RWPE2 (cell line): Measurements from ENCODE around the gene SPACDR.

ENCODE experiments used
- ATAC-seq: fragments of 200-7000 bp; cut with Tn5 transposase; 3 replicates; pipeline ENCODE4 v1.9.1; 2021; ENCODE audit warnings: low read depth
- DNase-seq: peaks from one replicate; pipeline ENCODE4 v3.0.0-alpha.2; 2020; ENCODE audit warnings: low spot score
- H3K27ac ChIP-seq: fragments of 450-650 bp; 2 replicates; pipeline ENCODE4 v1.5.1; 2017; ENCODE audit warnings: mild to moderate bottlenecking; ENCODE audit not compliant: poor library complexity, severe bottlenecking
- H3K27me3 ChIP-seq: fragments of 250-450 bp; sonication (Bioruptor Pico); 2 replicates; pipeline ENCODE4 v1.5.1; 2021; ENCODE audit warnings: mild to moderate bottlenecking, moderate library complexity; ENCODE audit not compliant: insufficient read depth, poor library complexity, severe bottlenecking
- H3K36me3 ChIP-seq: fragments of 250-450 bp; sonication (Bioruptor Pico); 2 replicates; pipeline ENCODE4 v1.5.1; 2020; ENCODE audit warnings: low read depth, mild to moderate bottlenecking, moderate library complexity
- H3K4me1 ChIP-seq: fragments of 250-450 bp; sonication (Bioruptor Pico); 2 replicates; pipeline ENCODE4 v1.5.1; 2021; ENCODE audit warnings: mild to moderate bottlenecking, moderate library complexity; ENCODE audit not compliant: insufficient read depth, poor library complexity, severe bottlenecking
- H3K4me3 ChIP-seq: fragments of 250-450 bp; sonication (Bioruptor Pico); 2 replicates; pipeline ENCODE4 v1.5.1; 2021; ENCODE audit warnings: mild to moderate bottlenecking, moderate library complexity; ENCODE audit not compliant: severe bottlenecking
- H3K9me3 ChIP-seq: fragments of 250-450 bp; sonication (Bioruptor Pico); 2 replicates; pipeline ENCODE4 v1.5.1; 2021; ENCODE audit warnings: mild to moderate bottlenecking, moderate library complexity; ENCODE audit not compliant: severe bottlenecking
- TF ChIP-seq, protein P1 (sequence below): fragments of 450-650 bp; IDR thresholded peaks from one replicate; pipeline ENCODE4 v1.5.1; 2017; ENCODE audit warnings: mild to moderate bottlenecking, moderate library complexity; ENCODE audit not compliant: poor library complexity, severe bottlenecking

The SPACDR gene

DNA sequence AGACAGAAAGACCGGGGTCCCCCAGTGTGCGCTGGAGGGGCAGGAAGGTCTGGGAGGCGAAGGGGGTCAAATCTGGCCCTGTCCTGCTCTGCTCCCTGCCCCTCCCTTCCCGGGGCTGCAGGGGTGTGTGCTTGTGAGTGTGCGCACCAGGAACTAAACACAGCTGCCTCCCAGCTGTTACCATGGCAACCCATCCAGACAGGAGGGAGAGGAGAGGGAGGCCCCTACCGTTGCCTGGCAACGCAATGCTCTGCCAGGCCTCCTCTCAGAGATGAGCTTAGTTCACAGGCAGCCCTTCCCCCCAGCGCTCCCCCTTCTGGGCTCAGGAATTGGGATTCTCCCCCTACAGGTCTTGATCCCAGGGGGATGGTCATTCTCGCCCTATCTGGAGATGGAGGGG, 25.8 kb upstream of the SPACDR start:
- no peaks in the 10 kb centered on the region for H3K27me3 ChIP-seq
- TF ChIP-seq, protein P1, sequence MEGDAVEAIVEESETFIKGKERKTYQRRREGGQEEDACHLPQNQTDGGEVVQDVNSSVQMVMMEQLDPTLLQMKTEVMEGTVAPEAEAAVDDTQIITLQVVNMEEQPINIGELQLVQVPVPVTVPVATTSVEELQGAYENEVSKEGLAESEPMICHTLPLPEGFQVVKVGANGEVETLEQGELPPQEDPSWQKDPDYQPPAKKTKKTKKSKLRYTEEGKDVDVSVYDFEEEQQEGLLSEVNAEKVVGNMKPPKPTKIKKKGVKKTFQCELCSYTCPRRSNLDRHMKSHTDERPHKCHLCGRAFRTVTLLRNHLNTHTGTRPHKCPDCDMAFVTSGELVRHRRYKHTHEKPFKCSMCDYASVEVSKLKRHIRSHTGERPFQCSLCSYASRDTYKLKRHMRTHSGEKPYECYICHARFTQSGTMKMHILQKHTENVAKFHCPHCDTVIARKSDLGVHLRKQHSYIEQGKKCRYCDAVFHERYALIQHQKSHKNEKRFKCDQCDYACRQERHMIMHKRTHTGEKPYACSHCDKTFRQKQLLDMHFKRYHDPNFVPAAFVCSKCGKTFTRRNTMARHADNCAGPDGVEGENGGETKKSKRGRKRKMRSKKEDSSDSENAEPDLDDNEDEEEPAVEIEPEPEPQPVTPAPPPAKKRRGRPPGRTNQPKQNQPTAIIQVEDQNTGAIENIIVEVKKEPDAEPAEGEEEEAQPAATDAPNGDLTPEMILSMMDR, result no peak
- H3K9me3 ChIP-seq, result no peaks in the 10 kb centered on the region
- no peak for DNase-seq
- H3K27ac ChIP-seq, result no peak overlapping the region
- ATAC-seq, result peak; percentile 33; the same call in 1 of the 3 replicates
- H3K4me1 ChIP-seq, result no peaks in the 10 kb centered on the region
- H3K4me3 ChIP-seq, result no peak overlapping the region
- no peaks in the 10 kb centered on the region for H3K36me3 ChIP-seq

GRCh38 chr7:100489121-100489520, 25.1 kb upstream of the SPACDR start:
- Histone ChIP-seq H3K27ac (no peak overlapping the region), H3K36me3 (no peaks in the 10 kb centered on the region)

DNA sequence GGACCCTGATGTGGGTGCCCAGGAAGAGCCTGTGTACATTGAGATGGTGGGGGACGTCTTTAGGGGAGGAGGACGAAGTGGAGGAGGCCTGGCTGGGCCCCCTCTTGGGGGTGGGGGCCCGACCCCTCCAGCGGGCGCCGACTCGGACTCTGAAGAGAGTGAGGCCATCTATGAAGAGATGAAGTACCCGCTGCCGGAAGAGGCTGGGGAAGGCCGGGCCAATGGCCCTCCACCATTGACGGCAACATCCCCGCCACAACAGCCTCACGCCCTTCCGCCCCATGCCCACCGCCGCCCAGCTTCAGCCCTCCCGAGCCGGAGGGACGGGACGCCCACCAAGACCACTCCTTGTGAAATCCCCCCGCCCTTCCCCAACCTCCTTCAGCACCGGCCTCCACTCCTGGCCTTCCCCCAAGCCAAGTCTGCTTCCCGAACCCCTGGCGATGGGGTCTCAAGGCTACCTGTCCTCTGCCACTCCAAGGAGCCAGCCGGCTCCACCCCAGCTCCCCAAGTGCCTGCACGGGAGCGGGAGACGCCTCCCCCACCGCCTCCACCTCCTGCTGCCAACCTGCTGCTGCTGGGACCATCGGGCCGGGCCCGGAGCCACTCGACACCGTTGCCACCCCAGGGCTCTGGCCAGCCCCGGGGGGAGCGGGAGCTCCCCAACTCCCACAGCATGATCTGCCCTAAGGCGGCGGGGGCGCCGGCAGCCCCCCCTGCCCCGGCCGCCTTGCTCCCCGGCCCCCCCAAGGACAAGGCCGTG, 24.5 kb upstream of the SPACDR start:
- Histone ChIP-seq H3K27ac (no peak overlapping the region), H3K4me3 (no peak overlapping the region), H3K4me1 (no peaks in the 10 kb centered on the region), H3K36me3 (no peaks in the 10 kb centered on the region), H3K9me3 (no peaks in the 10 kb centered on the region), H3K27me3 (no peaks in the 10 kb centered on the region)
- DNase-seq (no peak), ATAC-seq (no peak)
- TF ChIP-seq, protein P1, result no peak

More at GRCh38 chr7:100489121-100489520, 25.1 kb upstream of the SPACDR start:
- TF ChIP-seq, protein P1, result no peak
- no peak for DNase-seq
- no peaks in the 10 kb centered on the region for H3K4me1 ChIP-seq
- ATAC-seq, result no peak
- H3K4me3 ChIP-seq, result no peak overlapping the region
- no peaks in the 10 kb centered on the region for H3K27me3 ChIP-seq
- no peaks in the 10 kb centered on the region for H3K9me3 ChIP-seq

DNA sequence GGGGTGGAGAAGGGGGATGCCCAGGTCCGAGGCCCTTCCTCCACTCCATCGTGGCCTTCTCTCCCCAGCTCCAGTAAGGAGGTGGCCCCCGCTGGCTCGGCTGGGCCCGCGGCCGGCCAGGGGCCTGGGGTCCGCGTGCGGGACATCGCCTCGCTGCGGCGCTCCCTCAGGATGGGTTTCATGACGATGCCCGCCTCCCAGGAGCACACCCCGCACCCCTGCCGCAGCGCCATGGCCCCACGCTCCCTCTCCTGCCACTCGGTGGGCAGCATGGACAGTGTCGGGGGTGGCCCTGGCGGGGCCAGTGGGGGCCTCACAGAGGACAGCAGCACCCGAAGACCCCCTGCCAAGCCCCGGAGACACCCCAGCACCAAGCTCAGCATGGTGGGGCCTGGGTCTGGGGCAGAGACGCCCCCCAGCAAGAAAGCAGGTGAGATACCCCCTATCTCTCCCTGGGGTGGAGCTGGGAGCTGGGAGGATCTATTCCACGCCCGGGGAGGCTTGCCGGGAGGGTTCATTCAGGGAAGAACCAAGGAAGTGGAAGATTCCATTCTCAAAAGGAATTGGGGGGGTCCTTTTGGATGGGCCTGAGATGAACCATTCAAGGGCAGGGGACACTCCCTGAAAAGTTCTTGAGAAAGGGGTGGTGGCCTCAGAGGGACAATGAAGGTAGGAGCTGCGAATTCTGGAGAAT, 22.8 kb upstream of the SPACDR start:
- H3K36me3 ChIP-seq, result no peaks in the 10 kb centered on the region
- no peak for ATAC-seq
- no peak overlapping the region for H3K4me3 ChIP-seq
- no peaks in the 10 kb centered on the region for H3K27me3 ChIP-seq
- H3K27ac ChIP-seq, result no peak overlapping the region
- no peak for DNase-seq
- TF ChIP-seq, protein P1, result no peak
- H3K4me1 ChIP-seq, result no peaks in the 10 kb centered on the region
- no peaks in the 10 kb centered on the region for H3K9me3 ChIP-seq
